K562 (cell line): ENCODE measurements around the gene SHB. TPM values are rescaled to one million over a fixed set of nuclear protein-coding genes. Genes with fewer than 3 reads are reported as not detected.
A peak's percentile ranks its signal among the peaks of the same experiment; 100 is the strongest.

ENCODE experiments used
- ATAC-seq: fragments of 200-7000 bp; cut with Tn5 transposase; 3 replicates; pipeline ENCODE4 v1.9.1; 2020; ENCODE audit warnings: moderate library complexity
- BruUV-seq: library from RNA; stranded (reverse); fragments of 400-500 nt; replicated peaks from 2 replicates; lab custom pipeline; 2021; lab: Mats Ljungman, UMichigan
- CTCF ChIA-PET: fragments of 300-600 bp; formaldehyde crosslinking; extraction: SDS; loops from one replicate; lab custom pipeline; 2021; ENCODE audit warnings: low intra/inter-chr PET ratio; lab: Yijun Ruan, JAX
- POLR2A ChIA-PET: fragments of 300-600, 350-650 bp; sonication (Branson Sonifier 250); formaldehyde crosslinking; extraction: SDS; loops from one replicate; lab custom pipeline; 2021; ENCODE audit warnings: antibody characterized with exemption, inconsistent platforms; lab: Yijun Ruan, JAX
- DNase-seq, 4 experiments: peaks; one replicate each; pipeline versions ENCODE4 v3.0.0 to v3.0.0-alpha.2; 2011 to 2018; ENCODE audit warnings: low spot score in 3 of 4, mixed read lengths in 3 of 4; ENCODE audit errors: extremely low read depth in 1 of 4
- FAIRE-seq: peaks from 2 replicates; lab custom pipeline; 2011; peaks lifted over from hg19 to GRCh38; lab: Jason Lieb, UNC
- H2AFZ ChIP-seq: 2 replicates; pipeline ENCODE4 v1.6.0; 2011; ENCODE audit warnings: low read depth, low read length, control low read depth, inconsistent platforms
- H3K27ac ChIP-seq: fragments of 200-600 bp; 3 replicates; pipeline ENCODE4 v1.8.0; 2011; ENCODE audit warnings: low read depth, mild to moderate bottlenecking, control low read depth, inconsistent platforms, low read length, moderate library complexity, mixed read lengths; ENCODE audit errors: extremely low read depth
- H3K27me3 ChIP-seq, 2 experiments: fragments of 300-600 bp in 1 of 2; 2 replicates in 1 of 2; 3 replicates in 1 of 2; pipeline versions ENCODE4 v1.6.0 to v1.8.0; 2011; ENCODE audit warnings: inconsistent platforms in 2 of 2, low read length in 2 of 2, mild to moderate bottlenecking in 1 of 2, mixed read lengths in 1 of 2, moderate library complexity in 1 of 2; ENCODE audit not compliant: control insufficient read depth in 2 of 2, insufficient read depth in 2 of 2
- H3K36me3 ChIP-seq: fragments of 300-600 bp; 3 replicates; pipeline ENCODE4 v1.8.0; 2011; ENCODE audit warnings: mild to moderate bottlenecking, low read length, inconsistent platforms; ENCODE audit not compliant: control insufficient read depth, insufficient read depth
- H3K4me1 ChIP-seq, 2 experiments: fragments of 200-600 bp in 1 of 2; replicated peaks in 1 of 2; 2 replicates in 1 of 2; 3 replicates in 1 of 2; pipeline versions ENCODE4 v1.5.1 to v1.8.0; 2011; ENCODE audit warnings: inconsistent platforms in 2 of 2, low read length in 2 of 2, mild to moderate bottlenecking in 1 of 2, mixed read lengths in 1 of 2, moderate library complexity in 1 of 2; ENCODE audit not compliant: control insufficient read depth in 2 of 2, insufficient read depth in 2 of 2
- H3K4me2 ChIP-seq: 2 replicates; pipeline ENCODE4 v1.6.1; 2011; ENCODE audit warnings: low read length, control low read depth, inconsistent platforms, mixed read lengths; ENCODE audit not compliant: insufficient read depth
- H3K4me3 ChIP-seq: fragments of 200-600 bp; sonication (generic), shearing (Covaris generic); 2 replicates; pipeline ENCODE4 v1.5.1; 2016; ENCODE audit warnings: control low read depth, inconsistent platforms
- H3K79me2 ChIP-seq: fragments of 200-600 bp; 3 replicates; pipeline ENCODE4 v1.8.0; 2011; ENCODE audit warnings: low read length, inconsistent platforms; ENCODE audit not compliant: control insufficient read depth, insufficient read depth
- H3K9ac ChIP-seq, 2 experiments: 2 replicates each; pipeline versions ENCODE4 v1.6.0 to v1.6.1; 2011; ENCODE audit warnings: low read depth in 2 of 2, low read length in 2 of 2, control low read depth in 1 of 2, inconsistent platforms in 1 of 2, mild to moderate bottlenecking in 1 of 2, mixed read lengths in 1 of 2; ENCODE audit not compliant: insufficient read depth in 1 of 2
- H3K9me1 ChIP-seq: one replicate; pipeline ENCODE4 v1.6.0; 2011; ENCODE audit warnings: inconsistent platforms, mild to moderate bottlenecking, low read length, moderate library complexity; ENCODE audit not compliant: control insufficient read depth, insufficient read depth
- H3K9me3 ChIP-seq: replicated peaks from 2 replicates; pipeline ENCODE4 v1.5.1; 2011; ENCODE audit warnings: low read depth, low read length, inconsistent platforms; ENCODE audit not compliant: control insufficient read depth, insufficient read depth
- H4K20me1 ChIP-seq: replicated peaks from 2 replicates; pipeline ENCODE4 v1.6.1; 2011; ENCODE audit warnings: low read length, inconsistent platforms, mixed read lengths; ENCODE audit not compliant: control insufficient read depth, insufficient read depth
- BCL6 ChIP-seq: fragments of 250-450 bp; sonication (Bioruptor Pico); IDR thresholded peaks from 2 replicates; pipeline ENCODE4 v1.4.0; 2020
- BRD4 ChIP-seq: fragments of 200-600 bp; sonication (generic); IDR thresholded peaks from 2 replicates; pipeline ENCODE4 v1.6.1; 2017; ENCODE audit warnings: inconsistent platforms
- HDAC6 ChIP-seq: IDR thresholded peaks from 2 replicates; pipeline ENCODE4 v1.6.1; 2012; ENCODE audit warnings: low read depth, mild to moderate bottlenecking, control low read depth, inconsistent platforms, low read length, moderate library complexity
- HMGN3 ChIP-seq: IDR thresholded peaks from 2 replicates; pipeline ENCODE4 v1.6.1; 2011; ENCODE audit warnings: borderline replicate concordance, low read depth, mild to moderate bottlenecking, mixed read lengths, low read length; ENCODE audit not compliant: insufficient read length; ENCODE audit errors: extremely low read depth
- POLR2AphosphoS2 ChIP-seq: IDR thresholded peaks from 2 replicates; pipeline ENCODE4 v1.6.1; 2012; ENCODE audit warnings: low read length, improper control_type of control experiment
- RAD21 ChIP-seq, 2 experiments: fragments of 250-450 bp in 1 of 2; fragments of 450-650 bp in 1 of 2; sonication (Bioruptor Pico) in 1 of 2; formaldehyde crosslinking in 1 of 2; IDR thresholded peaks in 1 of 2; conservative IDR thresholded peaks in 1 of 2; 2 replicates each; pipeline versions ENCODE4 v1.4.0 to v1.8.0; 2020 to 2022; ENCODE audit warnings: mild to moderate bottlenecking in 2 of 2, moderate library complexity in 1 of 2
- RUNX1 ChIP-seq: sonication (generic); IDR thresholded peaks from 2 replicates; pipeline ENCODE4 v1.6.1; 2016; ENCODE audit warnings: antibody characterized with exemption, low read depth
- TCF3 ChIP-seq: sonication (generic); formaldehyde crosslinking; IDR thresholded peaks from 2 replicates; pipeline ENCODE4 v1.4.0; 2020; ENCODE audit warnings: mild to moderate bottlenecking, missing genetic modification reagents
- XRCC5 ChIP-seq: fragments of 200-400 bp; formaldehyde crosslinking; IDR thresholded peaks from 2 replicates; pipeline ENCODE4 v1.6.1; 2017; ENCODE audit warnings: low read depth, mild to moderate bottlenecking, low read length
- ZBTB2 ChIP-seq: fragments of 450-650 bp; IDR thresholded peaks from 2 replicates; pipeline ENCODE4 v1.6.1; 2016; ENCODE audit warnings: antibody characterized with exemption
- ZKSCAN3 ChIP-seq: fragments of 250-450 bp; sonication (Bioruptor Pico); IDR thresholded peaks from 2 replicates; pipeline ENCODE4 v1.4.0; 2020
- ZNF431 ChIP-seq: sonication (generic); formaldehyde crosslinking; IDR thresholded peaks from 2 replicates; pipeline ENCODE4 v1.8.0; 2022; ENCODE audit warnings: mild to moderate bottlenecking, missing genetic modification reagents
- WGBS: fragments of 100-300 bp; shearing (Covaris generic); methylation state at CpG from one replicate; pipeline ENCODE4 v1.1.6; 2016; ENCODE audit warnings: low coverage, mixed read lengths; ENCODE audit not compliant: insufficient coverage; ENCODE audit errors: missing lambda C conversion rate; 5-methylcytosine and 5-hydroxymethylcytosine counted together
- in situ Hi-C: fragments of 300-500 bp; cut with MboI; formaldehyde crosslinking; loops from 4 replicates; pipeline ENCODE4 v1.15.0; 2018; ENCODE audit warnings: inconsistent platforms, mixed read lengths
- intact Hi-C: fragments of 100-400 bp; cut with micrococcal nuclease; formaldehyde crosslinking; loops from 2 replicates; pipeline ENCODE4 v1.14.2; 2022
- polyA plus RNA-seq, 8 experiments: library from polyadenylated mRNA; depleted of rRNA in 4 of 8; stranded (reverse) in 5 of 8; unstranded in 3 of 8; fragments of >200 nt; fragmentation: Nextera tagmentation in 2 of 8; fragmentation: Illumina TruSeq in 1 of 8; extraction: Ambion mirVana in 2 of 8; extraction: Trizol in 1 of 8; gene quantifications; 2 replicates each; pipeline versions ENCODE4 v1.2.1 to v1.2.3, GENCODE V29; 2011 to 2014; ENCODE audit warnings: inconsistent platforms in 1 of 8, missing spikeins in 1 of 8
- total RNA-seq, 7 experiments: library from RNA; depleted of rRNA in 6 of 7; stranded (reverse); fragments of >200 nt in 6 of 7; fragmentation: Illumina TruSeq in 2 of 7; extraction: Trizol in 2 of 7; gene quantifications; 2 replicates each; pipeline versions ENCODE4 v1.2.1 to v1.2.3, GENCODE V29; 2011 to 2021; ENCODE audit warnings: low replicate concordance in 1 of 7
- TF ChIP-seq, protein P1 (sequence below), 2 experiments: IDR thresholded peaks in 1 of 2; conservative IDR thresholded peaks in 1 of 2; 2 replicates each; pipeline ENCODE4 v1.6.1; 2016; ENCODE audit warnings: low read depth in 2 of 2, mild to moderate bottlenecking in 1 of 2, missing compliant biosample characterization in 1 of 2, missing genetic modification characterization in 1 of 2, moderate library complexity in 1 of 2
- TF ChIP-seq, protein P2 (sequence below): fragments of 250-450 bp; sonication (Bioruptor Pico); IDR thresholded peaks from 2 replicates; pipeline ENCODE4 v1.8.0; 2021; ENCODE audit warnings: moderate library complexity, mild to moderate bottlenecking, inconsistent platforms

SHB gene
- total and polyA plus RNA-seq, 9 of the 15 experiments (the other 6 are each of a cell fraction or from before 2014, with no cell fraction given) = 0.78 to 16.0 (median 5.3) TPM

GRCh38 chr9:38060681-38061080 is 8.3 kb downstream of the SHB start (continued):
- no peak for TF ChIP-seq ZNF431
- no peak for TF ChIP-seq RUNX1
- no peak for TF ChIP-seq BRD4
- no peak for TF ChIP-seq ZKSCAN3 (CRISPR knock-in tag)
- TF ChIP-seq XRCC5 = no peak

- Histone ChIP-seq H3K9ac (peak overlapping the region in 1 of 2 experiments; percentile 18; a peak in 1 of 4 replicates), H3K4me1 (peaks cover 26 to 40% of the 10 kb centered on the region in 2 experiments), H3K4me2 (0 out of 2 replicates have a peak overlapping the region, but pooled peaks have one; percentile 14), H3K27ac (no peak overlapping the region), H3K79me2 (peaks cover 51% of the 10 kb centered on the region), H3K9me3 (no peaks in the 10 kb centered on the region), H3K9me1 (peaks cover 5% of the 10 kb centered on the region), H3K36me3 (peaks cover 15% of the 10 kb centered on the region; the same call in 2 of the 3 replicates), H3K27me3 (no peaks in the 10 kb centered on the region), H4K20me1 (peaks cover 35% of the 10 kb centered on the region; the same call in 1 of the 2 replicates), H2AFZ (no peak overlapping the region), H3K4me3 (no peak overlapping the region)
- ChIA-PET CTCF (no interaction called here), POLR2A (interaction anchor here (0.6 to 5.2 kb wide), 9 partner anchors 7 to 1406 kb away, joined by 3 to 45 read pairs (median 4); partner anchors contain the start of gene SHB)
- intact Hi-C loops (no loop called here), in situ Hi-C loops (no loop called here)
- BruUV-seq = no TSS peak
- ATAC-seq = no peak; the same call in 2 of the 3 replicates
- 66% methylated on average over 14 of the region's 14 CpGs for WGBS
- no peak for FAIRE-seq
- DNase-seq = no peak
- TF ChIP-seq HMGN3 (no peak), HDAC6 (no peak), POLR2AphosphoS2 (no peak), BCL6 (no peak), ZBTB2 (no peak), RAD21 (CRISPR knock-in tag; conservative IDR thresholded peaks at IDR 0.05 in 1 of 2, IDR thresholded peaks at IDR 0.05 in 1 of 2) (no peak), TCF3 (CRISPR knock-in tag) (no peak)
- TF ChIP-seq, protein P1, sequence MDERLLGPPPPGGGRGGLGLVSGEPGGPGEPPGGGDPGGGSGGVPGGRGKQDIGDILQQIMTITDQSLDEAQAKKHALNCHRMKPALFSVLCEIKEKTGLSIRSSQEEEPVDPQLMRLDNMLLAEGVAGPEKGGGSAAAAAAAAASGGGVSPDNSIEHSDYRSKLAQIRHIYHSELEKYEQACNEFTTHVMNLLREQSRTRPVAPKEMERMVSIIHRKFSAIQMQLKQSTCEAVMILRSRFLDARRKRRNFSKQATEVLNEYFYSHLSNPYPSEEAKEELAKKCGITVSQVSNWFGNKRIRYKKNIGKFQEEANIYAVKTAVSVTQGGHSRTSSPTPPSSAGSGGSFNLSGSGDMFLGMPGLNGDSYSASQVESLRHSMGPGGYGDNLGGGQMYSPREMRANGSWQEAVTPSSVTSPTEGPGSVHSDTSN (CRISPR knock-in tag; IDR thresholded peaks at IDR 0.05; ENCODE audit: low read depth) = no peak
- TF ChIP-seq, protein P1 (tag; conservative IDR thresholded peaks at IDR 0.05; ENCODE audit: low read depth) = 0 out of 2 replicates have a peak, but pooled peaks have one; percentile 26
- TF ChIP-seq, protein P2, sequence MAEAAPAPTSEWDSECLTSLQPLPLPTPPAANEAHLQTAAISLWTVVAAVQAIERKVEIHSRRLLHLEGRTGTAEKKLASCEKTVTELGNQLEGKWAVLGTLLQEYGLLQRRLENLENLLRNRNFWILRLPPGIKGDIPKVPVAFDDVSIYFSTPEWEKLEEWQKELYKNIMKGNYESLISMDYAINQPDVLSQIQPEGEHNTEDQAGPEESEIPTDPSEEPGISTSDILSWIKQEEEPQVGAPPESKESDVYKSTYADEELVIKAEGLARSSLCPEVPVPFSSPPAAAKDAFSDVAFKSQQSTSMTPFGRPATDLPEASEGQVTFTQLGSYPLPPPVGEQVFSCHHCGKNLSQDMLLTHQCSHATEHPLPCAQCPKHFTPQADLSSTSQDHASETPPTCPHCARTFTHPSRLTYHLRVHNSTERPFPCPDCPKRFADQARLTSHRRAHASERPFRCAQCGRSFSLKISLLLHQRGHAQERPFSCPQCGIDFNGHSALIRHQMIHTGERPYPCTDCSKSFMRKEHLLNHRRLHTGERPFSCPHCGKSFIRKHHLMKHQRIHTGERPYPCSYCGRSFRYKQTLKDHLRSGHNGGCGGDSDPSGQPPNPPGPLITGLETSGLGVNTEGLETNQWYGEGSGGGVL (CRISPR knock-in tag) = no peak
These were observed 9.6 kb downstream of the SHB start for GRCh38 chr9:38059233-38059936.
